ENCODE results near the gene FAM222A.

The FAM222A gene

DNA sequence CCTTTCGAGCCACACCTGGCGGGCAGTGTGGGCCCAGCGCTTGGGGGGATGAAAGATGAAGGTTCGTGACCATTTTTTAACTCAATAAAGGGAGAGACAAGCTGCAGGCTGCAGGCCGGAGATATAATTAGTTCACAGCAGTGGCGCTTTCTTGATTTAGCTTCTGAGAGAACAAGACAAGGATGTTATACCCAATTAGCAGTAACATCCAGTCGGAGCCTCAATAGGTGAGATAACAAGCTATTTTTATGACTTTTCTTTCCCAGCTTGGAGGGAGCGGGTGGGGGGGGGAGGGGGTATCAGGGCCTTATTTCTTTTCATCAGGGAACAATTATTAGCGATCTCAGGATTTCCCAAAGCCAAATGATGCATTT lies 9.1 kb downstream of the FAM222A start:
- ATAC-seq, result no peak
- TF ChIP-seq CSDC2 (CRISPR knock-in tag; IDR thresholded peaks at IDR 0.05), result no peak
- no peak for TF ChIP-seq ZNF70 (CRISPR knock-in tag; IDR thresholded peaks at IDR 0.05)
- TF ChIP-seq, protein P1, sequence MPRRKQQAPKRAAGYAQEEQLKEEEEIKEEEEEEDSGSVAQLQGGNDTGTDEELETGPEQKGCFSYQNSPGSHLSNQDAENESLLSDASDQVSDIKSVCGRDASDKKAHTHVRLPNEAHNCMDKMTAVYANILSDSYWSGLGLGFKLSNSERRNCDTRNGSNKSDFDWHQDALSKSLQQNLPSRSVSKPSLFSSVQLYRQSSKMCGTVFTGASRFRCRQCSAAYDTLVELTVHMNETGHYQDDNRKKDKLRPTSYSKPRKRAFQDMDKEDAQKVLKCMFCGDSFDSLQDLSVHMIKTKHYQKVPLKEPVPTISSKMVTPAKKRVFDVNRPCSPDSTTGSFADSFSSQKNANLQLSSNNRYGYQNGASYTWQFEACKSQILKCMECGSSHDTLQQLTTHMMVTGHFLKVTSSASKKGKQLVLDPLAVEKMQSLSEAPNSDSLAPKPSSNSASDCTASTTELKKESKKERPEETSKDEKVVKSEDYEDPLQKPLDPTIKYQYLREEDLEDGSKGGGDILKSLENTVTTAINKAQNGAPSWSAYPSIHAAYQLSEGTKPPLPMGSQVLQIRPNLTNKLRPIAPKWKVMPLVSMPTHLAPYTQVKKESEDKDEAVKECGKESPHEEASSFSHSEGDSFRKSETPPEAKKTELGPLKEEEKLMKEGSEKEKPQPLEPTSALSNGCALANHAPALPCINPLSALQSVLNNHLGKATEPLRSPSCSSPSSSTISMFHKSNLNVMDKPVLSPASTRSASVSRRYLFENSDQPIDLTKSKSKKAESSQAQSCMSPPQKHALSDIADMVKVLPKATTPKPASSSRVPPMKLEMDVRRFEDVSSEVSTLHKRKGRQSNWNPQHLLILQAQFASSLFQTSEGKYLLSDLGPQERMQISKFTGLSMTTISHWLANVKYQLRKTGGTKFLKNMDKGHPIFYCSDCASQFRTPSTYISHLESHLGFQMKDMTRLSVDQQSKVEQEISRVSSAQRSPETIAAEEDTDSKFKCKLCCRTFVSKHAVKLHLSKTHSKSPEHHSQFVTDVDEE (CRISPR knock-in tag; IDR thresholded peaks at IDR 0.05), result no peak
- no peak for TF ChIP-seq ZNF8 (CRISPR knock-in tag; IDR thresholded peaks at IDR 0.05)
- TF ChIP-seq ZFP3 (CRISPR knock-in tag; IDR thresholded peaks at IDR 0.05), result no peak
- no peak for TF ChIP-seq SNAI2 (CRISPR knock-in tag; IDR thresholded peaks at IDR 0.05)
- TF ChIP-seq OSR1 (CRISPR knock-in tag; IDR thresholded peaks at IDR 0.05), result no peak
- no peak for TF ChIP-seq ESRRG (CRISPR knock-in tag; IDR thresholded peaks at IDR 0.05)
- TF ChIP-seq ZC3H10 (CRISPR knock-in tag; IDR thresholded peaks at IDR 0.05), result no peak
- TF ChIP-seq, protein P2, sequence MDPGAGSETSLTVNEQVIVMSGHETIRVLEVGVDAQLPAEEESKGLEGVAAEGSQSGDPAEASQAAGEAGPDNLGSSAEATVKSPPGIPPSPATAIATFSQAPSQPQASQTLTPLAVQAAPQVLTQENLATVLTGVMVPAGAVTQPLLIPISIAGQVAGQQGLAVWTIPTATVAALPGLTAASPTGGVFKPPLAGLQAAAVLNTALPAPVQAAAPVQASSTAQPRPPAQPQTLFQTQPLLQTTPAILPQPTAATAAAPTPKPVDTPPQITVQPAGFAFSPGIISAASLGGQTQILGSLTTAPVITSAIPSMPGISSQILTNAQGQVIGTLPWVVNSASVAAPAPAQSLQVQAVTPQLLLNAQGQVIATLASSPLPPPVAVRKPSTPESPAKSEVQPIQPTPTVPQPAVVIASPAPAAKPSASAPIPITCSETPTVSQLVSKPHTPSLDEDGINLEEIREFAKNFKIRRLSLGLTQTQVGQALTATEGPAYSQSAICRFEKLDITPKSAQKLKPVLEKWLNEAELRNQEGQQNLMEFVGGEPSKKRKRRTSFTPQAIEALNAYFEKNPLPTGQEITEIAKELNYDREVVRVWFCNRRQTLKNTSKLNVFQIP (CRISPR knock-in tag; IDR thresholded peaks at IDR 0.05; ENCODE audit: borderline replicate concordance, low read depth), result no peak
- no peak for TF ChIP-seq RARB (CRISPR knock-in tag; IDR thresholded peaks at IDR 0.05)
- no peak for TF ChIP-seq ARNTL (CRISPR knock-in tag; IDR thresholded peaks at IDR 0.05; ENCODE audit: borderline replicate concordance, low read depth)
- TF ChIP-seq ZFP30 (CRISPR knock-in tag; IDR thresholded peaks at IDR 0.05), result no peak
- no peak for TF ChIP-seq ISL1 (CRISPR knock-in tag; IDR thresholded peaks at IDR 0.05)
- TF ChIP-seq, protein P3, sequence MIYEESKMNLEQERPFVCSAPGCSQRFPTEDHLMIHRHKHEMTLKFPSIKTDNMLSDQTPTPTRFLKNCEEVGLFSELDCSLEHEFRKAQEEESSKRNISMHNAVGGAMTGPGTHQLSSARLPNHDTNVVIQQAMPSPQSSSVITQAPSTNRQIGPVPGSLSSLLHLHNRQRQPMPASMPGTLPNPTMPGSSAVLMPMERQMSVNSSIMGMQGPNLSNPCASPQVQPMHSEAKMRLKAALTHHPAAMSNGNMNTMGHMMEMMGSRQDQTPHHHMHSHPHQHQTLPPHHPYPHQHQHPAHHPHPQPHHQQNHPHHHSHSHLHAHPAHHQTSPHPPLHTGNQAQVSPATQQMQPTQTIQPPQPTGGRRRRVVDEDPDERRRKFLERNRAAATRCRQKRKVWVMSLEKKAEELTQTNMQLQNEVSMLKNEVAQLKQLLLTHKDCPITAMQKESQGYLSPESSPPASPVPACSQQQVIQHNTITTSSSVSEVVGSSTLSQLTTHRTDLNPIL (CRISPR knock-in tag; IDR thresholded peaks at IDR 0.05; ENCODE audit: low read depth), result no peak

DNA sequence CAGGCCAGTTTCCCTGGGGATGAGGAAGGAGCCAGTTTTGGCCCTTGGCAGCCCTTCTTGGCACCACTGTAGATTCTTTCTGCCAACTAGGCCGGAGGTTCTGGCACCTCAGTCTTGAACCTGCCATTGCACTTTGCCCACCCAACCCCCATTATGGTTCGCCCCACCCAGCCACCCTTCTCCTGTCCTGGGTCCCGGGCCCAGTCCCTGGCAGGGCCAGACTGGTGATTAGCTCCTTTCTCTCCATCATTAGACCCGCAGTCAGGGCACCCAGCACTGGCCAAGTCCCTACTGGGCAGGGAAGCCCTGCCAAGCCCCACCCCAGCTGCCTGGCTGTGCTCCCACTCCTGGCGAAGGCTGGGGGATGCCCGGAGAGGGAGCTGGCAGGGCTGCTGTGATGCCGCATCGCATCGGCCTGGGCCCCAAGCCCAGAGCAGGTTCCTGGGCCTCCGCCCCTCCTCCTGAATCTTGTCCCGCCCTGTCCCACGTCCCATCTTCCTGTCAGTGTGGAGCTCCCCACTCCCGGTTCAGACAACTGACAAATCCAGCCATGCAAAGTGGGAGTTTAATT lies 9.8 kb downstream of the FAM222A start:
- ATAC-seq, result peak; percentile 42
- no peak for TF ChIP-seq RARB (CRISPR knock-in tag; IDR thresholded peaks at IDR 0.05)
- no peak for TF ChIP-seq OSR1 (CRISPR knock-in tag; IDR thresholded peaks at IDR 0.05)
- TF ChIP-seq TCF4 (CRISPR knock-in tag; IDR thresholded peaks at IDR 0.05; ENCODE audit: borderline replicate concordance), result no peak
- TF ChIP-seq, protein P1 (CRISPR knock-in tag; IDR thresholded peaks at IDR 0.05), result 0 out of 2 replicates have a peak, but pooled peaks have one; percentile 13

- no peak for ATAC-seq
- no peak for TF ChIP-seq ZNF70 (CRISPR knock-in tag; IDR thresholded peaks at IDR 0.05)
- TF ChIP-seq, protein P4, sequence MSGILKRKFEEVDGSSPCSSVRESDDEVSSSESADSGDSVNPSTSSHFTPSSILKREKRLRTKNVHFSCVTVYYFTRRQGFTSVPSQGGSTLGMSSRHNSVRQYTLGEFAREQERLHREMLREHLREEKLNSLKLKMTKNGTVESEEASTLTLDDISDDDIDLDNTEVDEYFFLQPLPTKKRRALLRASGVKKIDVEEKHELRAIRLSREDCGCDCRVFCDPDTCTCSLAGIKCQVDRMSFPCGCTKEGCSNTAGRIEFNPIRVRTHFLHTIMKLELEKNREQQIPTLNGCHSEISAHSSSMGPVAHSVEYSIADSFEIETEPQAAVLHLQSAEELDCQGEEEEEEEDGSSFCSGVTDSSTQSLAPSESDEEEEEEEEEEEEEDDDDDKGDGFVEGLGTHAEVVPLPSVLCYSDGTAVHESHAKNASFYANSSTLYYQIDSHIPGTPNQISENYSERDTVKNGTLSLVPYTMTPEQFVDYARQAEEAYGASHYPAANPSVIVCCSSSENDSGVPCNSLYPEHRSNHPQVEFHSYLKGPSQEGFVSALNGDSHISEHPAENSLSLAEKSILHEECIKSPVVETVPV (CRISPR knock-in tag; IDR thresholded peaks at IDR 0.05), result no peak
- no peak for TF ChIP-seq ZNF565 (CRISPR knock-in tag; conservative IDR thresholded peaks at IDR 0.05; ENCODE audit: low read depth)
- no peak for TF ChIP-seq ZFP30 (CRISPR knock-in tag; IDR thresholded peaks at IDR 0.05)
- TF ChIP-seq ZC3H10 (CRISPR knock-in tag; IDR thresholded peaks at IDR 0.05), result no peak
- no peak for TF ChIP-seq PPARA (CRISPR knock-in tag; IDR thresholded peaks at IDR 0.05; ENCODE audit: borderline replicate concordance)
Measured at GRCh38 chr12:109724321-109724892, 10.8 kb downstream of the FAM222A start.

Data from SK-N-SH treated with all-trans-retinoic acid at 6 μM for 48 hours (cell line).